Endothelial cell of hepatic sinusoid (primary cell): Measurements from ENCODE around the gene PBX3.

Experiments used
- in situ Hi-C: cut with HindIII; loops from 2 replicates; pipeline ENCODE4 v1.10.0; 2017; ENCODE audit warnings: low sequenced_read_pairs

Gene PBX3

GRCh38 chr9:126016579-126017290 lies 269.6 kb downstream of the PBX3 start:
- in situ Hi-C loops = no loop called here
